GM12892 (cell line): ENCODE measurements around the gene CARD16.
"Not testable (repeated sequence)": the region's sequence is repeated elsewhere in the genome, so short reads cannot be mapped to it uniquely, and the experiment has no call there.

Experiments
- POLR2A ChIP-seq: IDR thresholded peaks from 2 replicates; pipeline ENCODE4 v1.6.1; 2011; ENCODE audit warnings: low read depth, low read length, control low read depth
- POLR2AphosphoS5 ChIP-seq: IDR thresholded peaks from 2 replicates; pipeline ENCODE4 v1.6.1; 2011; ENCODE audit warnings: low read depth, low read length, control low read depth

- TF ChIP-seq POLR2AphosphoS5, POLR2A: not testable (repeated sequence)
These were observed 35.2 kb upstream of the CARD16 start for GRCh38 chr11:105080171-105080906.
